ENCODE measurements around the gene BMPR1B.

DNA sequence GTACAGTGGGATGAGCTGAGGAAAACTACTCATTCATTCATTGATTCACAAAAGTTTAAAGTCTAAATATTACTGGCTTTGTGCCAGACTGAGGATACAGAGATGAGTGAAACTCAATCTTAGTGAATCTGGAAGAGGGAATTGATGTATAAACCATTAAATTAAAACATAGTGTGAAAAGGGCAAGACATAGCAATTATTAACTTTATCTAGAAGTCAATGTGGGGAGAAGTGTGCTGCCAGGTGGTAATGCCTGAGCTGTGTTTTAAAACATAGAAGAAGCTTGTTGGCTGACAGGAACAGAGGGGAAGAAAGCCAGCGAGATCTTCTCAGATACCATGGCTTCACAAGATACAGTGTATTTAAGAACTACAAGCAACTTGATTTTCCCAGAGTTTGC, 153.4 kb downstream of the BMPR1B start:
- TF ChIP-seq, protein P1, sequence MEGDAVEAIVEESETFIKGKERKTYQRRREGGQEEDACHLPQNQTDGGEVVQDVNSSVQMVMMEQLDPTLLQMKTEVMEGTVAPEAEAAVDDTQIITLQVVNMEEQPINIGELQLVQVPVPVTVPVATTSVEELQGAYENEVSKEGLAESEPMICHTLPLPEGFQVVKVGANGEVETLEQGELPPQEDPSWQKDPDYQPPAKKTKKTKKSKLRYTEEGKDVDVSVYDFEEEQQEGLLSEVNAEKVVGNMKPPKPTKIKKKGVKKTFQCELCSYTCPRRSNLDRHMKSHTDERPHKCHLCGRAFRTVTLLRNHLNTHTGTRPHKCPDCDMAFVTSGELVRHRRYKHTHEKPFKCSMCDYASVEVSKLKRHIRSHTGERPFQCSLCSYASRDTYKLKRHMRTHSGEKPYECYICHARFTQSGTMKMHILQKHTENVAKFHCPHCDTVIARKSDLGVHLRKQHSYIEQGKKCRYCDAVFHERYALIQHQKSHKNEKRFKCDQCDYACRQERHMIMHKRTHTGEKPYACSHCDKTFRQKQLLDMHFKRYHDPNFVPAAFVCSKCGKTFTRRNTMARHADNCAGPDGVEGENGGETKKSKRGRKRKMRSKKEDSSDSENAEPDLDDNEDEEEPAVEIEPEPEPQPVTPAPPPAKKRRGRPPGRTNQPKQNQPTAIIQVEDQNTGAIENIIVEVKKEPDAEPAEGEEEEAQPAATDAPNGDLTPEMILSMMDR (conservative IDR thresholded peaks at IDR 0.05 in 1 of 2, IDR thresholded peaks at IDR 0.05 in 1 of 2; ENCODE audit: extremely low read depth in 1 of 2, insufficient read depth in 1 of 2, low read depth in 1 of 2, low read length in 2 of 2): no peak
- no peak for TF ChIP-seq EZH2 (IDR thresholded peaks at IDR 0.05; ENCODE audit: borderline replicate concordance, low read length)

Data from mammary epithelial cell (primary cell).